ENCODE results near the gene RAB3C.

Gene RAB3C

GRCh38 chr5:58886315-58887207 is 303.7 kb downstream of the RAB3C start:
- DNase-seq (ENCODE audit: low read depth): peak; percentile 57

GRCh38 chr5:58887311-58887710 is 304.4 kb downstream of the RAB3C start:
- no peak for DNase-seq (ENCODE audit: low read depth)

GRCh38 chr5:58887721-58888409 is 305.0 kb downstream of the RAB3C start:
- peak; percentile 11 for DNase-seq (ENCODE audit: low read depth)

- no peak for DNase-seq (ENCODE audit: low read depth)
Measured at GRCh38 chr5:58890265-58890664, 307.4 kb downstream of the RAB3C start.

- no peak for DNase-seq (ENCODE audit: low read depth)
Measured at GRCh38 chr5:58890701-58891085, 307.8 kb downstream of the RAB3C start.

- peak; percentile 77 for DNase-seq (ENCODE audit: low read depth)
Measured at GRCh38 chr5:58891086-58891970, 308.5 kb downstream of the RAB3C start.

GRCh38 chr5:58891971-58892343 is 309.1 kb downstream of the RAB3C start:
- no peak for DNase-seq (ENCODE audit: low read depth)

GRCh38 chr5:58893551-58893950 is 310.7 kb downstream of the RAB3C start:
- DNase-seq (ENCODE audit: low read depth): no peak

GRCh38 chr5:58898006-58898405 is 315.1 kb downstream of the RAB3C start:
- no peak for DNase-seq (ENCODE audit: low read depth)

- DNase-seq (ENCODE audit: low read depth): no peak
Measured at GRCh38 chr5:58898538-58898937, 315.7 kb downstream of the RAB3C start.

GRCh38 chr5:58901271-58901670 is 318.4 kb downstream of the RAB3C start:
- no peak for DNase-seq (ENCODE audit: low read depth)

- DNase-seq (ENCODE audit: low read depth): no peak
Measured at GRCh38 chr5:58902305-58902704, 319.4 kb downstream of the RAB3C start.

GRCh38 chr5:58902765-58903164 is 319.9 kb downstream of the RAB3C start:
- DNase-seq (ENCODE audit: low read depth): no peak

GRCh38 chr5:58904737-58905136 is 321.9 kb downstream of the RAB3C start:
- no peak for DNase-seq (ENCODE audit: low read depth)

- DNase-seq (ENCODE audit: low read depth): no peak
Measured at GRCh38 chr5:58905944-58906343, 323.1 kb downstream of the RAB3C start.

Data from EH (cell line).